HepG2 (cell line): ENCODE data around the gene FNDC3A. TPM values are rescaled to one million over a fixed set of nuclear protein-coding genes. Genes with fewer than 3 reads are reported as not detected.

Experiments used
- AGO2 ChIP-seq: fragments of 200-400 bp; formaldehyde crosslinking; optimal IDR thresholded peaks from 2 replicates; pipeline ENCODE3; 2017; ENCODE audit warnings: mild to moderate bottlenecking, low read depth, low read length, moderate library complexity
- ATF7 ChIP-seq, 2 experiments: fragments of 450-650 bp in 1 of 2; sonication (generic) in 1 of 2; formaldehyde crosslinking in 1 of 2; IDR thresholded peaks; 2 replicates each; pipeline versions ENCODE4 v1.4.0 to v1.6.1; 2016 to 2020; ENCODE audit warnings: antibody characterized with exemption in 1 of 2, mild to moderate bottlenecking in 1 of 2, missing genetic modification reagents in 1 of 2
- BRCA1 ChIP-seq: sonication (generic); formaldehyde crosslinking; IDR thresholded peaks from 2 replicates; pipeline ENCODE4 v1.4.0; 2020; ENCODE audit warnings: missing genetic modification reagents
- EZH2 ChIP-seq: conservative IDR thresholded peaks from 2 replicates; pipeline ENCODE4 v1.6.1; 2012; ENCODE audit warnings: mild to moderate bottlenecking, low read depth, low read length, moderate library complexity
- FOXM1 ChIP-seq: sonication (generic); formaldehyde crosslinking; IDR thresholded peaks from 2 replicates; pipeline ENCODE4 v1.5.0; 2020; ENCODE audit warnings: missing genetic modification reagents
- MED1 ChIP-seq: sonication (generic); formaldehyde crosslinking; IDR thresholded peaks from 2 replicates; pipeline ENCODE4 v1.4.0; 2020; ENCODE audit warnings: missing genetic modification reagents
- MYC ChIP-seq: sonication (generic); formaldehyde crosslinking; IDR thresholded peaks from 2 replicates; pipeline ENCODE4 v1.9.0; 2021; ENCODE audit warnings: missing genetic modification reagents, borderline replicate concordance
- NFE2 ChIP-seq: sonication (generic); formaldehyde crosslinking; IDR thresholded peaks from 2 replicates; pipeline ENCODE4 v1.4.0; 2020; ENCODE audit warnings: missing genetic modification reagents
- NFE2L1 ChIP-seq: sonication (generic); formaldehyde crosslinking; IDR thresholded peaks from 2 replicates; pipeline ENCODE4 v1.4.0; 2020; ENCODE audit warnings: missing genetic modification reagents, mild to moderate bottlenecking, borderline replicate concordance
- NR1H2 ChIP-seq: sonication (generic); formaldehyde crosslinking; IDR thresholded peaks from 2 replicates; pipeline ENCODE4 v1.8.1; 2022; ENCODE audit warnings: low read depth, missing genetic modification reagents, borderline replicate concordance
- PAF1 ChIP-seq: IDR thresholded peaks from 2 replicates; pipeline ENCODE4 v1.6.1; 2016; ENCODE audit warnings: missing genetic modification reagents, missing compliant biosample characterization
- RAD51 ChIP-seq: fragments of 450-650 bp; IDR thresholded peaks from 2 replicates; pipeline ENCODE4 v1.6.1; 2016; ENCODE audit warnings: borderline replicate concordance
- TOPORS ChIP-seq: sonication (generic); formaldehyde crosslinking; IDR thresholded peaks from 2 replicates; pipeline ENCODE4 v1.8.0; 2023; ENCODE audit warnings: mild to moderate bottlenecking, missing genetic modification reagents
- ZBTB37 ChIP-seq: sonication (generic); formaldehyde crosslinking; IDR thresholded peaks from 2 replicates; pipeline ENCODE4 v1.4.0; 2020; ENCODE audit warnings: mild to moderate bottlenecking, missing genetic modification reagents
- ZFAT ChIP-seq: sonication (generic); formaldehyde crosslinking; conservative IDR thresholded peaks from 2 replicates; pipeline ENCODE4 v1.8.1; 2023; ENCODE audit warnings: missing genetic modification reagents, inconsistent platforms
- ZNF160 ChIP-seq: sonication (generic); formaldehyde crosslinking; IDR thresholded peaks from 2 replicates; pipeline ENCODE4 v1.8.0; 2022; ENCODE audit warnings: mild to moderate bottlenecking, inconsistent platforms, missing genetic modification reagents
- ZNF567 ChIP-seq: sonication (generic); formaldehyde crosslinking; IDR thresholded peaks from 2 replicates; pipeline ENCODE4 v1.8.1; 2023; ENCODE audit warnings: mild to moderate bottlenecking, missing genetic modification reagents, borderline replicate concordance
- ZNF703 ChIP-seq: sonication (generic); formaldehyde crosslinking; IDR thresholded peaks from 2 replicates; pipeline ENCODE4 v1.5.1; 2020; ENCODE audit warnings: missing genetic modification reagents, mild to moderate bottlenecking, moderate library complexity, borderline replicate concordance
- ZNF891 ChIP-seq: sonication (generic); formaldehyde crosslinking; IDR thresholded peaks from 2 replicates; pipeline ENCODE4 v1.5.0; 2020; ENCODE audit warnings: mild to moderate bottlenecking, missing genetic modification reagents
- polyA plus RNA-seq, 8 experiments: library from polyadenylated mRNA; depleted of rRNA in 3 of 8; stranded (reverse) in 7 of 8; unstranded in 1 of 8; fragments of >200 nt; fragmentation: Illumina TruSeq in 4 of 8; extraction: Trizol in 4 of 8; gene quantifications; 2 replicates each; pipeline versions ENCODE4 v1.2.1 to v1.2.3, GENCODE V29; 2011 to 2016; ENCODE audit warnings: low read depth in 4 of 8, missing spikeins in 1 of 8, mixed read lengths in 1 of 8; ENCODE audit not compliant: insufficient read depth in 1 of 8
- total RNA-seq, 5 experiments: library from RNA; depleted of rRNA; stranded (reverse); fragments of >200 nt; fragmentation: Illumina TruSeq; extraction: Trizol; gene quantifications; 2 replicates each; pipeline ENCODE4 v1.2.3, GENCODE V29; 2016; ENCODE audit warnings: low read depth in 1 of 5
- TF ChIP-seq, protein P1 (sequence below): sonication (generic); formaldehyde crosslinking; IDR thresholded peaks from 2 replicates; pipeline ENCODE4 v1.8.1; 2023; ENCODE audit warnings: missing genetic modification reagents, mild to moderate bottlenecking, borderline replicate concordance
- TF ChIP-seq, protein P2 (sequence below): sonication (generic); formaldehyde crosslinking; IDR thresholded peaks from 2 replicates; pipeline ENCODE4 v1.5.0; 2020; ENCODE audit warnings: mild to moderate bottlenecking, low read depth, missing genetic modification reagents, borderline replicate concordance
- TF ChIP-seq, protein P3 (sequence below): sonication (generic); formaldehyde crosslinking; IDR thresholded peaks from 2 replicates; pipeline ENCODE4 v1.5.0; 2020; ENCODE audit warnings: missing genetic modification reagents
- TF ChIP-seq, protein P4 (sequence below), 2 experiments: sonication (generic) in 1 of 2; formaldehyde crosslinking in 1 of 2; IDR thresholded peaks; 2 replicates each; pipeline versions ENCODE4 v1.5.1 to v1.6.1; 2011 to 2020; ENCODE audit warnings: borderline replicate concordance in 1 of 2, low read depth in 1 of 2, low read length in 1 of 2, mild to moderate bottlenecking in 1 of 2, missing genetic modification reagents in 1 of 2, moderate library complexity in 1 of 2
- TF ChIP-seq, protein P5 (sequence below): IDR thresholded peaks from 2 replicates; pipeline ENCODE4 v1.6.1; 2016; ENCODE audit warnings: missing genetic modification reagents, missing compliant biosample characterization

FNDC3A gene
- total and polyA plus RNA-seq, 2 of the 13 experiments (the other 11 are each of a cell fraction or from before 2014, with no cell fraction given), result 36.7 to 39.3 TPM

GRCh38 chr13:49247643-49248621, 272.2 kb downstream of the FNDC3A start, which contains the start of gene CDADC1 (continued):
- 0 out of 2 replicates have a peak, but pooled peaks have one; percentile 43 for TF ChIP-seq BRCA1 (CRISPR knock-in tag)
- no peak for TF ChIP-seq ZNF160 (CRISPR knock-in tag)
- no peak for TF ChIP-seq AGO2
- TF ChIP-seq EZH2, result no peak
- TF ChIP-seq MYC (CRISPR knock-in tag), result peak; percentile 58; the same call in 1 of the 2 replicates
- TF ChIP-seq NFE2L1 (CRISPR knock-in tag), result no peak
- no peak for TF ChIP-seq ZNF891 (CRISPR knock-in tag)
- TF ChIP-seq, protein P1, sequence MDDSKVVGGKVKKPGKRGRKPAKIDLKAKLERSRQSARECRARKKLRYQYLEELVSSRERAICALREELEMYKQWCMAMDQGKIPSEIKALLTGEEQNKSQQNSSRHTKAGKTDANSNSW (CRISPR knock-in tag), result no peak
- TF ChIP-seq, protein P2, sequence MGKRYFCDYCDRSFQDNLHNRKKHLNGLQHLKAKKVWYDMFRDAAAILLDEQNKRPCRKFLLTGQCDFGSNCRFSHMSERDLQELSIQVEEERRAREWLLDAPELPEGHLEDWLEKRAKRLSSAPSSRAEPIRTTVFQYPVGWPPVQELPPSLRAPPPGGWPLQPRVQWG, result no peak
- TF ChIP-seq RAD51, result no peak
- TF ChIP-seq, protein P3, sequence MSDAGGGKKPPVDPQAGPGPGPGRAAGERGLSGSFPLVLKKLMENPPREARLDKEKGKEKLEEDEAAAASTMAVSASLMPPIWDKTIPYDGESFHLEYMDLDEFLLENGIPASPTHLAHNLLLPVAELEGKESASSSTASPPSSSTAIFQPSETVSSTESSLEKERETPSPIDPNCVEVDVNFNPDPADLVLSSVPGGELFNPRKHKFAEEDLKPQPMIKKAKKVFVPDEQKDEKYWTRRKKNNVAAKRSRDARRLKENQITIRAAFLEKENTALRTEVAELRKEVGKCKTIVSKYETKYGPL (CRISPR knock-in tag), result no peak
- no peak for TF ChIP-seq NR1H2 (CRISPR knock-in tag)
- TF ChIP-seq PAF1 (CRISPR knock-in tag), result no peak
- TF ChIP-seq ZNF567 (CRISPR knock-in tag), result no peak
- TF ChIP-seq, protein P4, sequence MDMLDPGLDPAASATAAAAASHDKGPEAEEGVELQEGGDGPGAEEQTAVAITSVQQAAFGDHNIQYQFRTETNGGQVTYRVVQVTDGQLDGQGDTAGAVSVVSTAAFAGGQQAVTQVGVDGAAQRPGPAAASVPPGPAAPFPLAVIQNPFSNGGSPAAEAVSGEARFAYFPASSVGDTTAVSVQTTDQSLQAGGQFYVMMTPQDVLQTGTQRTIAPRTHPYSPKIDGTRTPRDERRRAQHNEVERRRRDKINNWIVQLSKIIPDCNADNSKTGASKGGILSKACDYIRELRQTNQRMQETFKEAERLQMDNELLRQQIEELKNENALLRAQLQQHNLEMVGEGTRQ (IDR thresholded peaks at IDR 0.05; ENCODE audit: low read depth, low read length), result no peak
- TF ChIP-seq, protein P4 (CRISPR knock-in tag; IDR thresholded peaks at IDR 0.05; ENCODE audit: borderline replicate concordance), result no peak
- no peak for TF ChIP-seq ZNF703 (CRISPR knock-in tag)
- no peak for TF ChIP-seq ZFAT (CRISPR knock-in tag)
- peak; percentile 99 for TF ChIP-seq ATF7 (IDR thresholded peaks at IDR 0.05)
- peak; percentile 95 for TF ChIP-seq ATF7 (CRISPR knock-in tag; IDR thresholded peaks at IDR 0.05)
- TF ChIP-seq FOXM1 (CRISPR knock-in tag), result no peak
- TF ChIP-seq, protein P5, sequence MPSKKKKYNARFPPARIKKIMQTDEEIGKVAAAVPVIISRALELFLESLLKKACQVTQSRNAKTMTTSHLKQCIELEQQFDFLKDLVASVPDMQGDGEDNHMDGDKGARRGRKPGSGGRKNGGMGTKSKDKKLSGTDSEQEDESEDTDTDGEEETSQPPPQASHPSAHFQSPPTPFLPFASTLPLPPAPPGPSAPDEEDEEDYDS (CRISPR knock-in tag), result peak; percentile 92
- TF ChIP-seq NFE2 (CRISPR knock-in tag), result no peak
- TF ChIP-seq TOPORS (CRISPR knock-in tag), result peak; percentile 36; the same call in 1 of the 2 replicates
- no peak for TF ChIP-seq ZBTB37 (CRISPR knock-in tag)
- peak; percentile 72 for TF ChIP-seq MED1 (CRISPR knock-in tag)
